Uterus (tissue), 4 donors: ENCODE data around the gene OR52I2. TPM values are rescaled to one million over a fixed set of nuclear protein-coding genes. Genes with fewer than 3 reads are reported as not detected.

ENCODE experiments used
- DNase-seq, 2 donors: peaks; one replicate each; pipeline ENCODE4 v3.0.0-alpha.2; 2019 to 2020
- H3K27ac ChIP-seq, 2 donors: fragments of 200-600 bp; sonication (generic); 1 replicate in 1 of 2; 2 replicates in 1 of 2; pipeline ENCODE4 v1.5.1; 2016 to 2018
- H3K27me3 ChIP-seq, 2 donors: fragments of 200-600 bp; sonication (generic); one replicate each; pipeline ENCODE4 v1.5.1; 2018 to 2019; ENCODE audit warnings: control low read depth in 1 of 2
- H3K36me3 ChIP-seq, 2 donors: fragments of 200-600 bp; sonication (generic); one replicate each; pipeline ENCODE4 v1.5.1; 2019; ENCODE audit warnings: control low read depth in 1 of 2
- H3K4me1 ChIP-seq, 2 donors: fragments of 200-600 bp; sonication (generic); one replicate each; pipeline ENCODE4 v1.5.1; 2018 to 2019; ENCODE audit warnings: control low read depth in 1 of 2
- H3K4me3 ChIP-seq, 2 donors: fragments of 200-600 bp; sonication (generic); 1 replicate in 1 of 2; 2 replicates in 1 of 2; pipeline ENCODE4 v1.5.1; 2018 to 2019; ENCODE audit warnings: mild to moderate bottlenecking in 1 of 2
- H3K9me3 ChIP-seq, 2 donors: fragments of 200-600 bp; sonication (generic); one replicate each; pipeline ENCODE4 v1.5.1; 2019; ENCODE audit warnings: control low read depth in 1 of 2
- CTCF ChIP-seq, 4 experiments: fragments of 200-600 bp in 2 of 4; fragments of 450-650 bp in 2 of 4; sonication (generic) in 2 of 4; IDR thresholded peaks; one replicate each; pipeline ENCODE4 v1.5.1; 2016 to 2019; ENCODE audit warnings: antibody characterized with exemption in 4 of 4, mild to moderate bottlenecking in 2 of 4, moderate library complexity in 1 of 4
- POLR2A ChIP-seq, 2 donors: fragments of 450-650 bp; IDR thresholded peaks; one replicate each; pipeline ENCODE4 v1.6.1; 2016; ENCODE audit warnings: antibody characterized with exemption in 2 of 2, mild to moderate bottlenecking in 1 of 2, moderate library complexity in 1 of 2
- intact Hi-C: fragments of 100-400 bp; cut with DNase I; formaldehyde crosslinking; loops from one replicate; pipeline ENCODE4 v1.15.1; 2023; ENCODE audit warnings: low total_unique reads
- total RNA-seq, 4 donors: library from RNA; depleted of rRNA in 3 of 4; stranded (reverse); fragments of >200 nt in 3 of 4; gene quantifications; one replicate each; pipeline versions ENCODE4 v1.1.0 to v1.2.4, GENCODE V29; 2014 to 2023
- donor health status: DM: yes; HTN: yes; CAD: no.

Gene OR52I2
- total RNA-seq, 4 donors from 2014 or later, result not detected

- Histone ChIP-seq H3K27ac (peak within 1 kb of the TSS; percentile 87 to 91), H3K27me3 (no peaks in the 10 kb centered on the region), H3K4me1 (no peaks in the 10 kb centered on the region), H3K9me3 (no peaks in the 10 kb centered on the region), H3K4me3 (peak within 1 kb of the TSS; percentile 62 to 72), H3K36me3 (no peaks in the 10 kb centered on the region)
- intact Hi-C loops, result no loop called here
- TF ChIP-seq POLR2A (IDR thresholded peaks at IDR 0.05) (peak; percentile 59 to 74), CTCF (IDR thresholded peaks at IDR 0.05) (peak in 2 of 4 experiments; percentile 5 to 10)
- peak; percentile 94 to 97 for DNase-seq
Measured at GRCh38 chr11:4607781-4608666, 26.5 kb downstream of the OR52I2 start, which contains the start of gene TRIM68. TRIM68 (minus strand) TSS chr11:4608231; CDS start chr11:4605504, 2,727 bp downstream.

GRCh38 chr11:4610258-4610935, 28.9 kb downstream of the OR52I2 start:
- intact Hi-C loops, result no loop called here
- peak overlapping the region in 1 of 2 donors; percentile 46 for H3K27ac ChIP-seq
- H3K36me3 ChIP-seq, result no peaks in the 10 kb centered on the region
- H3K27me3 ChIP-seq, result no peaks in the 10 kb centered on the region
- H3K4me3 ChIP-seq, result peak overlapping the region in 1 of 2 donors; percentile 16
- no peaks in the 10 kb centered on the region for H3K9me3 ChIP-seq
- TF ChIP-seq POLR2A (IDR thresholded peaks at IDR 0.05) (no peak), CTCF (IDR thresholded peaks at IDR 0.05) (no peak)
- DNase-seq, result no peak
- H3K4me1 ChIP-seq, result no peaks in the 10 kb centered on the region

GRCh38 chr11:4611986-4612385, 30.4 kb downstream of the OR52I2 start:
- no peak for TF ChIP-seq CTCF (IDR thresholded peaks at IDR 0.05)
- TF ChIP-seq POLR2A (IDR thresholded peaks at IDR 0.05), result no peak
- H3K4me1 ChIP-seq, result no peaks in the 10 kb centered on the region
- H3K27ac ChIP-seq, result no peak overlapping the region
- no peak overlapping the region for H3K4me3 ChIP-seq
- intact Hi-C loops, result no loop called here
- no peaks in the 10 kb centered on the region for H3K36me3 ChIP-seq
- no peaks in the 10 kb centered on the region for H3K27me3 ChIP-seq
- no peaks in the 10 kb centered on the region for H3K9me3 ChIP-seq
- no peak for DNase-seq

- no peak for TF ChIP-seq CTCF (IDR thresholded peaks at IDR 0.05)
- no peak for TF ChIP-seq POLR2A (IDR thresholded peaks at IDR 0.05)
- intact Hi-C loops, result no loop called here
Measured at GRCh38 chr11:4615856-4616444, 34.4 kb downstream of the OR52I2 start.

More at GRCh38 chr11:4615856-4616444, 34.4 kb downstream of the OR52I2 start:
- Histone ChIP-seq H3K4me3 (no peak overlapping the region), H3K27me3 (no peaks in the 10 kb centered on the region), H3K27ac (no peak overlapping the region), H3K9me3 (no peaks in the 10 kb centered on the region), H3K4me1 (no peaks in the 10 kb centered on the region), H3K36me3 (no peaks in the 10 kb centered on the region)
- DNase-seq, result no peak
